ENCODE measurements around the gene AARSD1. TPM values are rescaled to one million over a fixed set of nuclear protein-coding genes. Genes with fewer than 3 reads are reported as not detected.

Gene AARSD1
- total RNA-seq, 1 experiment from 2014 or later = 69.0 TPM

DNA sequence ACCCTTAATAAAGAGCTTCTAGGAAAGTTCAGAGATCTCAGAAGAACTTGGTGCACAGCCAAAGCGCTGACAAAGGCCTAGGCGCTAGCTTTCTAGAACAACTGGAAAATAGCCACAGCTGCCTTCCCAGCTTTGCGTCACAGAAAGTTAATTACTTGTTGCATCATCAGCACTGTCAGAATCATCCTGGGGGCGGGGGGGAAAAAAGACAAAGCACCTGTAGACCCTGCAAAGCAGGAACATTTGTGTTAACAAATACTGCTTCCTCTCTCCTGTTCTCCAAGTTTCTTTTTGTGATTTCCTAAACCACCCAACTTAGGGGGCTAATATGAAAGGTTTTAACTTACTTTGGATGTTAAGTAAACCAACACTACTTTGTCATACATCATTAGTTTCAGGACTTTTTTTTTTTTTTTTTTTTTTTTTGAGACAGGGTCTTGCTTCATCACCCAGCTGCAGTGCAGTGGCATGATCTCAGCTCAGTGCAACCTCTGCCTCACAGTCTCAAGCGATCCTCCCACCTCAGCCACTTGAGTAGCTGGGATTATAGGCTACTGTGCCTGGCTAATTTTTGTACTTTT lies 4.8 kb upstream of the AARSD1 start:
- no peaks in the 10 kb centered on the region for H3K9me3 ChIP-seq
- H3K27me3 ChIP-seq (replicated peaks; ENCODE audit: control insufficient read depth, insufficient read depth, low read length) = no peaks in the 10 kb centered on the region
- H3K36me3 ChIP-seq (ENCODE audit: control insufficient read depth, insufficient read depth, low read length) = no peaks in the 10 kb centered on the region
- ChIA-PET CTCF (interaction anchor here (0.6 to 1.7 kb wide), 2 partner anchors 29 to 145 kb away, joined by 3 to 4 read pairs; partner anchors contain the start of gene RPL27), POLR2A (interaction anchor here (0.5 to 0.9 kb wide), 4 partner anchors 9 to 392 kb away, joined by 3 to 5 read pairs (median 4); partner anchors contain the start of gene TUBG1)
- H3K9me3 Mint-ChIP-seq (ENCODE audit: unreplicated experiment) = no peaks in the 10 kb centered on the region
- no TSS peak for BruUV-seq (replicated peaks)
- no peaks in the 10 kb centered on the region for H3K4me1 Mint-ChIP-seq (ENCODE audit: low read depth, unreplicated experiment)
- peaks cover 7% of the 10 kb centered on the region for H3K36me3 Mint-ChIP-seq (ENCODE audit: insufficient read depth, unreplicated experiment)
- H3K4me1 ChIP-seq = no peaks in the 10 kb centered on the region
- DNase-seq = no peak
- H3K27ac Mint-ChIP-seq (ENCODE audit: unreplicated experiment) = no peak overlapping the region
- H3K4me3 ChIP-seq (ENCODE audit: low read depth, low read length) = no peak overlapping the region
- intact Hi-C loops (cut with micrococcal nuclease; ENCODE audit: unreplicated experiment) = no loop called here
- TF ChIP-seq, protein P1, sequence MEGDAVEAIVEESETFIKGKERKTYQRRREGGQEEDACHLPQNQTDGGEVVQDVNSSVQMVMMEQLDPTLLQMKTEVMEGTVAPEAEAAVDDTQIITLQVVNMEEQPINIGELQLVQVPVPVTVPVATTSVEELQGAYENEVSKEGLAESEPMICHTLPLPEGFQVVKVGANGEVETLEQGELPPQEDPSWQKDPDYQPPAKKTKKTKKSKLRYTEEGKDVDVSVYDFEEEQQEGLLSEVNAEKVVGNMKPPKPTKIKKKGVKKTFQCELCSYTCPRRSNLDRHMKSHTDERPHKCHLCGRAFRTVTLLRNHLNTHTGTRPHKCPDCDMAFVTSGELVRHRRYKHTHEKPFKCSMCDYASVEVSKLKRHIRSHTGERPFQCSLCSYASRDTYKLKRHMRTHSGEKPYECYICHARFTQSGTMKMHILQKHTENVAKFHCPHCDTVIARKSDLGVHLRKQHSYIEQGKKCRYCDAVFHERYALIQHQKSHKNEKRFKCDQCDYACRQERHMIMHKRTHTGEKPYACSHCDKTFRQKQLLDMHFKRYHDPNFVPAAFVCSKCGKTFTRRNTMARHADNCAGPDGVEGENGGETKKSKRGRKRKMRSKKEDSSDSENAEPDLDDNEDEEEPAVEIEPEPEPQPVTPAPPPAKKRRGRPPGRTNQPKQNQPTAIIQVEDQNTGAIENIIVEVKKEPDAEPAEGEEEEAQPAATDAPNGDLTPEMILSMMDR (IDR thresholded peaks at IDR 0.05; ENCODE audit: insufficient read depth in 1 of 2, low read depth in 1 of 2, low read length in 1 of 2, severe bottlenecking in 1 of 2, unreplicated experiment in 1 of 2) = no peak
- H3K4me3 Mint-ChIP-seq (ENCODE audit: unreplicated experiment) = no peak overlapping the region
- no peaks in the 10 kb centered on the region for H3K27me3 Mint-ChIP-seq (ENCODE audit: insufficient read depth, unreplicated experiment)

- Mint-ChIP-seq H3K27me3 (ENCODE audit: insufficient read depth, unreplicated experiment) (no peaks in the 10 kb centered on the region), H3K4me1 (ENCODE audit: low read depth, unreplicated experiment) (peaks cover 9% of the 10 kb centered on the region), H3K4me3 (ENCODE audit: unreplicated experiment) (no peak overlapping the region), H3K9me3 (ENCODE audit: unreplicated experiment) (no peaks in the 10 kb centered on the region), H3K36me3 (ENCODE audit: insufficient read depth, unreplicated experiment) (peaks cover 16% of the 10 kb centered on the region), H3K27ac (ENCODE audit: unreplicated experiment) (no peak overlapping the region)
- no peaks in the 10 kb centered on the region for H3K4me1 ChIP-seq
- intact Hi-C loops (cut with micrococcal nuclease; ENCODE audit: unreplicated experiment) = no loop called here
- no peaks in the 10 kb centered on the region for H3K27me3 ChIP-seq (replicated peaks; ENCODE audit: control insufficient read depth, insufficient read depth, low read length)
- no peaks in the 10 kb centered on the region for H3K9me3 ChIP-seq
- DNase-seq = no peak
- TF ChIP-seq, protein P1 (IDR thresholded peaks at IDR 0.05; ENCODE audit: insufficient read depth in 1 of 2, low read depth in 1 of 2, low read length in 1 of 2, severe bottlenecking in 1 of 2, unreplicated experiment in 1 of 2) = no peak
- BruUV-seq (replicated peaks) = no TSS peak
- ChIA-PET CTCF (no interaction called here), POLR2A (no interaction called here)
- H3K4me3 ChIP-seq (ENCODE audit: low read depth, low read length) = no peak overlapping the region
- no peaks in the 10 kb centered on the region for H3K36me3 ChIP-seq (ENCODE audit: control insufficient read depth, insufficient read depth, low read length)
Measured at GRCh38 chr17:42967925-42968324, 3.7 kb upstream of the AARSD1 start.

DNA sequence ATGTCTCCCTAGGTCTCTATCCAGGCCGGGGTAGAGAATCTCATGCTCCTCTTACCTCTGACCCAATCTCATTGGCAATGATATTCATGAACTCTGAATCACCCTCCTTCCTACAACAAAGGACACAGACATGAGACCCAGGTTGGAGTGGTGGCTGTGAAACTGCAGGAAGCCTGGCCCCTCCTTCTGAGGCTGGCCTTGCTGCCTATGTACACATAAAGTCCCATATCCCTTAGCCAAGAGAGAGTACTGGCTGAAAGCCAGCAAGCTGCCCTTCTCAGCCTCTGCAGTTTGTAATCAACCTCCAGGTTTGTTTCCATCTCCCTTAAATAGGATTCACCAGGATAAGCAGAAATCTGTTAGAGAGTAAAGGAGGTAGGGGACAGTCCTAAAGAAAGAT lies 10.6 kb downstream of the AARSD1 start:
- intact Hi-C loops (cut with micrococcal nuclease; ENCODE audit: unreplicated experiment) = no loop called here
- no peak overlapping the region for H3K27ac Mint-ChIP-seq (ENCODE audit: unreplicated experiment)
- no peaks in the 10 kb centered on the region for H3K27me3 Mint-ChIP-seq (ENCODE audit: insufficient read depth, unreplicated experiment)
- BruUV-seq (replicated peaks) = no TSS peak
- Histone ChIP-seq H3K4me3 (ENCODE audit: low read depth, low read length) (no peak overlapping the region), H3K36me3 (ENCODE audit: control insufficient read depth, insufficient read depth, low read length) (peaks cover 2% of the 10 kb centered on the region), H3K9me3 (no peaks in the 10 kb centered on the region), H3K4me1 (no peaks in the 10 kb centered on the region), H3K27me3 (replicated peaks; ENCODE audit: control insufficient read depth, insufficient read depth, low read length) (no peaks in the 10 kb centered on the region)
- no peak overlapping the region for H3K4me3 Mint-ChIP-seq (ENCODE audit: unreplicated experiment)
- peaks cover 78% of the 10 kb centered on the region for H3K36me3 Mint-ChIP-seq (ENCODE audit: insufficient read depth, unreplicated experiment)
- no peaks in the 10 kb centered on the region for H3K4me1 Mint-ChIP-seq (ENCODE audit: low read depth, unreplicated experiment)
- ChIA-PET POLR2A (no interaction called here), CTCF (interaction anchor here (0.8 to 0.9 kb wide), 3 partner anchors 25 to 242 kb away, joined by 3 read pairs; partner anchors contain the start of gene RPL27)
- TF ChIP-seq, protein P1 (IDR thresholded peaks at IDR 0.05; ENCODE audit: insufficient read depth in 1 of 2, low read depth in 1 of 2, low read length in 1 of 2, severe bottlenecking in 1 of 2, unreplicated experiment in 1 of 2) = no peak
- no peaks in the 10 kb centered on the region for H3K9me3 Mint-ChIP-seq (ENCODE audit: unreplicated experiment)
- no peak for DNase-seq
